Activated CD8-positive, alpha-beta memory T cell treated with anti-CD3 and anti-CD28 coated beads, Interleukin-2, amount 50 U/mL, for 4 hours (primary cell): Measurements from ENCODE around the gene SLC26A9.

ENCODE experiments used
- DNase-seq: peaks from one replicate; pipeline ENCODE4 v3.0.0-alpha.2; 2020

The SLC26A9 gene

GRCh38 chr1:205945069-205945468 lies 1.8 kb upstream of the SLC26A9 start:
- DNase-seq: no peak

GRCh38 chr1:205944525-205944924 lies 1.3 kb upstream of the SLC26A9 start:
- DNase-seq: no peak

GRCh38 chr1:205942631-205943159 lies 561 bp downstream of the SLC26A9 start:
- no peak for DNase-seq

- DNase-seq: no peak
Measured at GRCh38 chr1:205940710-205941109, 2.5 kb downstream of the SLC26A9 start.

- no peak for DNase-seq
Measured at GRCh38 chr1:205939690-205940330, 3.4 kb downstream of the SLC26A9 start.

- no peak for DNase-seq
Measured at GRCh38 chr1:205938682-205939081, 4.6 kb downstream of the SLC26A9 start.

GRCh38 chr1:205936846-205937586 lies 6.2 kb downstream of the SLC26A9 start:
- DNase-seq: no peak

GRCh38 chr1:205936311-205936710 lies 6.9 kb downstream of the SLC26A9 start:
- no peak for DNase-seq

GRCh38 chr1:205935869-205936268 lies 7.4 kb downstream of the SLC26A9 start:
- DNase-seq: no peak

GRCh38 chr1:205934788-205935187 lies 8.5 kb downstream of the SLC26A9 start:
- no peak for DNase-seq

- no peak for DNase-seq
Measured at GRCh38 chr1:205933671-205934618, 9.3 kb downstream of the SLC26A9 start.

GRCh38 chr1:205932776-205933175 lies 10.5 kb downstream of the SLC26A9 start:
- no peak for DNase-seq

- DNase-seq: no peak
Measured at GRCh38 chr1:205930799-205931281, 12.4 kb downstream of the SLC26A9 start.

GRCh38 chr1:205930195-205930577 lies 13.1 kb downstream of the SLC26A9 start:
- no peak for DNase-seq

- no peak for DNase-seq
Measured at GRCh38 chr1:205929496-205930194, 13.6 kb downstream of the SLC26A9 start.

GRCh38 chr1:205928317-205928716 lies 14.9 kb downstream of the SLC26A9 start:
- DNase-seq: no peak

GRCh38 chr1:205927676-205928075 lies 15.6 kb downstream of the SLC26A9 start:
- DNase-seq: no peak

- no peak for DNase-seq
Measured at GRCh38 chr1:205927247-205927646, 16.0 kb downstream of the SLC26A9 start.

GRCh38 chr1:205926636-205927035 lies 16.6 kb downstream of the SLC26A9 start:
- no peak for DNase-seq

GRCh38 chr1:205926213-205926612 lies 17.0 kb downstream of the SLC26A9 start:
- DNase-seq: no peak

GRCh38 chr1:205925736-205926135 lies 17.5 kb downstream of the SLC26A9 start:
- no peak for DNase-seq

GRCh38 chr1:205924460-205924790 lies 18.8 kb downstream of the SLC26A9 start:
- no peak for DNase-seq
